Measurements from ENCODE around the gene TM9SF1. TPM values are rescaled to one million over a fixed set of nuclear protein-coding genes. Genes with fewer than 3 reads are reported as not detected.
A peak's percentile ranks its signal among the peaks of the same experiment; 100 is the strongest.

The TM9SF1 gene
- total and polyA plus RNA-seq, 2 experiments from 2014 or later, result 12.6 to 27.5 TPM

DNA sequence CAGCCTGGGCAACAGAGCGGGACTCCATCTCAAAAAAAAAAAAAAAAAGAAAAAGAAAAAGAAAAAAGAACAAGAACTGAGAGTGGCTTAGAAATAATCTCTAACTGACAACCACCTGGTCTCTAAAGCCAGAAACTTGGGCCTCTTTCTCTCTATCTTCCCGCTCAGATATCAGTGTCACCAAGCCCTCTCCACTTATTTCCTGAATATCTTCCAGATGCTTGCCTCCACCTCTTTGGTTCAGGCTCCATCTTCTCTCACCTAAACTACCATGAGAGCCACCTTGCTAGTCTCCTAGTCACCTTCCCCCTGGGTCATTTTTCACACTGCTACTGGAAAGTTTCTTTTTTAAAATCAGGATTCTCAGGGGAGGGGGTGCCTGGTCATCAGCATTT lies 1.8 kb upstream of the TM9SF1 start:
- Histone ChIP-seq H3K27me3 (ENCODE audit: insufficient read depth) (no peaks in the 10 kb centered on the region), H3K4me3 (peak overlapping the region; percentile 95; the same call in 1 of the 2 replicates), H3K79me2 (replicated peaks; ENCODE audit: insufficient read depth) (0 out of 2 replicates have a peak, but pooled peaks cover 6% of the 10 kb centered on the region), H3F3A (replicated peaks; ENCODE audit: low read depth) (peaks cover 22% of the 10 kb centered on the region), H4K20me1 (replicated peaks; ENCODE audit: insufficient read depth) (no peaks in the 10 kb centered on the region; the same call in 1 of the 2 replicates), H3K27ac (ENCODE audit: low read depth) (no peak overlapping the region), H3K4me1 (ENCODE audit: insufficient read depth) (peaks cover 6% of the 10 kb centered on the region; the same call in 1 of the 2 replicates), H3K9me2 (ENCODE audit: insufficient read depth) (no peaks in the 10 kb centered on the region), H3K4me2 (peak overlapping the region; percentile 90), H3K36me3 (ENCODE audit: insufficient read depth) (0 out of 2 replicates have a peak, but pooled peaks cover 10% of the 10 kb centered on the region), H2AFZ (no peak overlapping the region)
- peak overlapping the region; percentile 91 for H3K4me3 Mint-ChIP-seq
- H3K27me3 Mint-ChIP-seq (ENCODE audit: insufficient read depth, low read depth, poor library complexity), result peaks cover 22% of the 10 kb centered on the region
- no peak for DNase-seq (ENCODE audit: low spot score)
- H3K27ac Mint-ChIP-seq, result no peak overlapping the region
- TF ChIP-seq, protein P1, sequence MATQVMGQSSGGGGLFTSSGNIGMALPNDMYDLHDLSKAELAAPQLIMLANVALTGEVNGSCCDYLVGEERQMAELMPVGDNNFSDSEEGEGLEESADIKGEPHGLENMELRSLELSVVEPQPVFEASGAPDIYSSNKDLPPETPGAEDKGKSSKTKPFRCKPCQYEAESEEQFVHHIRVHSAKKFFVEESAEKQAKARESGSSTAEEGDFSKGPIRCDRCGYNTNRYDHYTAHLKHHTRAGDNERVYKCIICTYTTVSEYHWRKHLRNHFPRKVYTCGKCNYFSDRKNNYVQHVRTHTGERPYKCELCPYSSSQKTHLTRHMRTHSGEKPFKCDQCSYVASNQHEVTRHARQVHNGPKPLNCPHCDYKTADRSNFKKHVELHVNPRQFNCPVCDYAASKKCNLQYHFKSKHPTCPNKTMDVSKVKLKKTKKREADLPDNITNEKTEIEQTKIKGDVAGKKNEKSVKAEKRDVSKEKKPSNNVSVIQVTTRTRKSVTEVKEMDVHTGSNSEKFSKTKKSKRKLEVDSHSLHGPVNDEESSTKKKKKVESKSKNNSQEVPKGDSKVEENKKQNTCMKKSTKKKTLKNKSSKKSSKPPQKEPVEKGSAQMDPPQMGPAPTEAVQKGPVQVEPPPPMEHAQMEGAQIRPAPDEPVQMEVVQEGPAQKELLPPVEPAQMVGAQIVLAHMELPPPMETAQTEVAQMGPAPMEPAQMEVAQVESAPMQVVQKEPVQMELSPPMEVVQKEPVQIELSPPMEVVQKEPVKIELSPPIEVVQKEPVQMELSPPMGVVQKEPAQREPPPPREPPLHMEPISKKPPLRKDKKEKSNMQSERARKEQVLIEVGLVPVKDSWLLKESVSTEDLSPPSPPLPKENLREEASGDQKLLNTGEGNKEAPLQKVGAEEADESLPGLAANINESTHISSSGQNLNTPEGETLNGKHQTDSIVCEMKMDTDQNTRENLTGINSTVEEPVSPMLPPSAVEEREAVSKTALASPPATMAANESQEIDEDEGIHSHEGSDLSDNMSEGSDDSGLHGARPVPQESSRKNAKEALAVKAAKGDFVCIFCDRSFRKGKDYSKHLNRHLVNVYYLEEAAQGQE (IDR thresholded peaks at IDR 0.05; ENCODE audit: unreplicated experiment), result no peak
- TF ChIP-seq ZNF331 (CRISPR knock-in tag; IDR thresholded peaks at IDR 0.05; ENCODE audit: low read depth) (no peak), POLR2AphosphoS5 (IDR thresholded peaks at IDR 0.05; ENCODE audit: low read depth) (no peak), ZNF114 (CRISPR knock-in tag; IDR thresholded peaks at IDR 0.05) (no peak), EZH2 (IDR thresholded peaks at IDR 0.05; ENCODE audit: low read depth, unreplicated experiment) (no peak), NANOG (IDR thresholded peaks at IDR 0.05; ENCODE audit: borderline replicate concordance) (no peak)
- TF ChIP-seq, protein P2, sequence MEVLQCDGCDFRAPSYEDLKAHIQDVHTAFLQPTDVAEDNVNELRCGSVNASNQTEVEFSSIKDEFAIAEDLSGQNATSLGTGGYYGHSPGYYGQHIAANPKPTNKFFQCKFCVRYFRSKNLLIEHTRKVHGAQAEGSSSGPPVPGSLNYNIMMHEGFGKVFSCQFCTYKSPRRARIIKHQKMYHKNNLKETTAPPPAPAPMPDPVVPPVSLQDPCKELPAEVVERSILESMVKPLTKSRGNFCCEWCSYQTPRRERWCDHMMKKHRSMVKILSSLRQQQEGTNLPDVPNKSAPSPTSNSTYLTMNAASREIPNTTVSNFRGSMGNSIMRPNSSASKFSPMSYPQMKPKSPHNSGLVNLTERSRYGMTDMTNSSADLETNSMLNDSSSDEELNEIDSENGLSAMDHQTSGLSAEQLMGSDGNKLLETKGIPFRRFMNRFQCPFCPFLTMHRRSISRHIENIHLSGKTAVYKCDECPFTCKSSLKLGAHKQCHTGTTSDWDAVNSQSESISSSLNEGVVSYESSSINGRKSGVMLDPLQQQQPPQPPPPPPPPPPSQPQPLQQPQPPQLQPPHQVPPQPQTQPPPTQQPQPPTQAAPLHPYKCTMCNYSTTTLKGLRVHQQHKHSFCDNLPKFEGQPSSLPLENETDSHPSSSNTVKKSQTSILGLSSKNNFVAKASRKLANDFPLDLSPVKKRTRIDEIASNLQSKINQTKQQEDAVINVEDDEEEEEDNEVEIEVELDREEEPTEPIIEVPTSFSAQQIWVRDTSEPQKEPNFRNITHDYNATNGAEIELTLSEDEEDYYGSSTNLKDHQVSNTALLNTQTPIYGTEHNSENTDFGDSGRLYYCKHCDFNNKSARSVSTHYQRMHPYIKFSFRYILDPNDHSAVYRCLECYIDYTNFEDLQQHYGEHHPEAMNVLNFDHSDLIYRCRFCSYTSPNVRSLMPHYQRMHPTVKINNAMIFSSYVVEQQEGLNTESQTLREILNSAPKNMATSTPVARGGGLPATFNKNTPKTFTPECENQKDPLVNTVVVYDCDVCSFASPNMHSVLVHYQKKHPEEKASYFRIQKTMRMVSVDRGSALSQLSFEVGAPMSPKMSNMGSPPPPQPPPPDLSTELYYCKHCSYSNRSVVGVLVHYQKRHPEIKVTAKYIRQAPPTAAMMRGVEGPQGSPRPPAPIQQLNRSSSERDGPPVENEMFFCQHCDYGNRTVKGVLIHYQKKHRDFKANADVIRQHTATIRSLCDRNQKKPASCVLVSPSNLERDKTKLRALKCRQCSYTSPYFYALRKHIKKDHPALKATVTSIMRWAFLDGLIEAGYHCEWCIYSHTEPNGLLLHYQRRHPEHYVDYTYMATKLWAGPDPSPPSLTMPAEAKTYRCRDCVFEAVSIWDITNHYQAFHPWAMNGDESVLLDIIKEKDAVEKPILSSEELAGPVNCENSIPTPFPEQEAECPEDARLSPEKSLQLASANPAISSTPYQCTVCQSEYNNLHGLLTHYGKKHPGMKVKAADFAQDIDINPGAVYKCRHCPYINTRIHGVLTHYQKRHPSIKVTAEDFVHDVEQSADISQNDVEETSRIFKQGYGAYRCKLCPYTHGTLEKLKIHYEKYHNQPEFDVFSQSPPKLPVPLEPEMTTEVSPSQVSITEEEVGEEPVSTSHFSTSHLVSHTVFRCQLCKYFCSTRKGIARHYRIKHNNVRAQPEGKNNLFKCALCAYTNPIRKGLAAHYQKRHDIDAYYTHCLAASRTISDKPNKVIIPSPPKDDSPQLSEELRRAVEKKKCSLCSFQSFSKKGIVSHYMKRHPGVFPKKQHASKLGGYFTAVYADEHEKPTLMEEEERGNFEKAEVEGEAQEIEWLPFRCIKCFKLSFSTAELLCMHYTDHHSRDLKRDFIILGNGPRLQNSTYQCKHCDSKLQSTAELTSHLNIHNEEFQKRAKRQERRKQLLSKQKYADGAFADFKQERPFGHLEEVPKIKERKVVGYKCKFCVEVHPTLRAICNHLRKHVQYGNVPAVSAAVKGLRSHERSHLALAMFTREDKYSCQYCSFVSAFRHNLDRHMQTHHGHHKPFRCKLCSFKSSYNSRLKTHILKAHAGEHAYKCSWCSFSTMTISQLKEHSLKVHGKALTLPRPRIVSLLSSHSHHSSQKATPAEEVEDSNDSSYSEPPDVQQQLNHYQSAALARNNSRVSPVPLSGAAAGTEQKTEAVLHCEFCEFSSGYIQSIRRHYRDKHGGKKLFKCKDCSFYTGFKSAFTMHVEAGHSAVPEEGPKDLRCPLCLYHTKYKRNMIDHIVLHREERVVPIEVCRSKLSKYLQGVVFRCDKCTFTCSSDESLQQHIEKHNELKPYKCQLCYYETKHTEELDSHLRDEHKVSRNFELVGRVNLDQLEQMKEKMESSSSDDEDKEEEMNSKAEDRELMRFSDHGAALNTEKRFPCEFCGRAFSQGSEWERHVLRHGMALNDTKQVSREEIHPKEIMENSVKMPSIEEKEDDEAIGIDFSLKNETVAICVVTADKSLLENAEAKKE (CRISPR knock-in tag; IDR thresholded peaks at IDR 0.05), result no peak
- TF ChIP-seq, protein P3, sequence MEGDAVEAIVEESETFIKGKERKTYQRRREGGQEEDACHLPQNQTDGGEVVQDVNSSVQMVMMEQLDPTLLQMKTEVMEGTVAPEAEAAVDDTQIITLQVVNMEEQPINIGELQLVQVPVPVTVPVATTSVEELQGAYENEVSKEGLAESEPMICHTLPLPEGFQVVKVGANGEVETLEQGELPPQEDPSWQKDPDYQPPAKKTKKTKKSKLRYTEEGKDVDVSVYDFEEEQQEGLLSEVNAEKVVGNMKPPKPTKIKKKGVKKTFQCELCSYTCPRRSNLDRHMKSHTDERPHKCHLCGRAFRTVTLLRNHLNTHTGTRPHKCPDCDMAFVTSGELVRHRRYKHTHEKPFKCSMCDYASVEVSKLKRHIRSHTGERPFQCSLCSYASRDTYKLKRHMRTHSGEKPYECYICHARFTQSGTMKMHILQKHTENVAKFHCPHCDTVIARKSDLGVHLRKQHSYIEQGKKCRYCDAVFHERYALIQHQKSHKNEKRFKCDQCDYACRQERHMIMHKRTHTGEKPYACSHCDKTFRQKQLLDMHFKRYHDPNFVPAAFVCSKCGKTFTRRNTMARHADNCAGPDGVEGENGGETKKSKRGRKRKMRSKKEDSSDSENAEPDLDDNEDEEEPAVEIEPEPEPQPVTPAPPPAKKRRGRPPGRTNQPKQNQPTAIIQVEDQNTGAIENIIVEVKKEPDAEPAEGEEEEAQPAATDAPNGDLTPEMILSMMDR (conservative IDR thresholded peaks at IDR 0.05; ENCODE audit: low read depth in 2 of 2), result no peak
- TF ChIP-seq, protein P4, sequence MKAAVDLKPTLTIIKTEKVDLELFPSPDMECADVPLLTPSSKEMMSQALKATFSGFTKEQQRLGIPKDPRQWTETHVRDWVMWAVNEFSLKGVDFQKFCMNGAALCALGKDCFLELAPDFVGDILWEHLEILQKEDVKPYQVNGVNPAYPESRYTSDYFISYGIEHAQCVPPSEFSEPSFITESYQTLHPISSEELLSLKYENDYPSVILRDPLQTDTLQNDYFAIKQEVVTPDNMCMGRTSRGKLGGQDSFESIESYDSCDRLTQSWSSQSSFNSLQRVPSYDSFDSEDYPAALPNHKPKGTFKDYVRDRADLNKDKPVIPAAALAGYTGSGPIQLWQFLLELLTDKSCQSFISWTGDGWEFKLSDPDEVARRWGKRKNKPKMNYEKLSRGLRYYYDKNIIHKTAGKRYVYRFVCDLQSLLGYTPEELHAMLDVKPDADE (IDR thresholded peaks at IDR 0.05), result no peak
- H3K4me1 Mint-ChIP-seq, result peaks cover 31% of the 10 kb centered on the region
- H3K9me3 Mint-ChIP-seq, result peaks cover 28% of the 10 kb centered on the region
- peaks cover 59% of the 10 kb centered on the region for H3K36me3 Mint-ChIP-seq (ENCODE audit: low read depth)
- ATAC-seq, result no peak

Data from GM23338 (cell line).